GM13976 (cell line): ENCODE measurements around the gene MCTP1.

Source experiments
- DNase-seq: peaks from one replicate; pipeline ENCODE4 v3.0.0; 2012; ENCODE audit warnings: low spot score
- CTCF ChIP-seq: IDR thresholded peaks from 2 replicates; pipeline ENCODE4 v1.5.1; 2012; ENCODE audit warnings: borderline replicate concordance, mild to moderate bottlenecking; ENCODE audit not compliant: insufficient read depth; ENCODE audit errors: extremely low read depth, missing control alignments, control extremely low read depth
- in situ Hi-C: fragments of 300-500 bp; cut with MboI; formaldehyde crosslinking; loops from one replicate; pipeline ENCODE4 v1.12.0; 2022; ENCODE audit warnings: low sequenced_read_pairs, mixed read lengths, inconsistent platforms; ENCODE audit not compliant: unreplicated experiment

The MCTP1 gene

GRCh38 chr5:94693043-94693822, 591.7 kb downstream of the MCTP1 start:
- TF ChIP-seq CTCF = peak; percentile 38
- DNase-seq = no peak
- in situ Hi-C loops = no loop called here

- in situ Hi-C loops = no loop called here
- DNase-seq = no peak
- TF ChIP-seq CTCF = no peak
Observed at GRCh38 chr5:94692581-94692980, 592.3 kb downstream of the MCTP1 start.

- in situ Hi-C loops = no loop called here
Observed at GRCh38 chr5:94691949-94692348, 592.9 kb downstream of the MCTP1 start.

GRCh38 chr5:94691291-94691690, 593.6 kb downstream of the MCTP1 start:
- in situ Hi-C loops = no loop called here
- TF ChIP-seq CTCF = no peak
- DNase-seq = no peak

More at GRCh38 chr5:94691949-94692348, 592.9 kb downstream of the MCTP1 start:
- TF ChIP-seq CTCF = no peak
- DNase-seq = no peak

GRCh38 chr5:94690778-94691177, 594.1 kb downstream of the MCTP1 start:
- in situ Hi-C loops = no loop called here
- DNase-seq = no peak
- TF ChIP-seq CTCF = no peak

GRCh38 chr5:94689908-94690307, 595.0 kb downstream of the MCTP1 start:
- no peak for DNase-seq
- TF ChIP-seq CTCF = no peak
- in situ Hi-C loops = no loop called here
